Nephron (organoid): ENCODE results near the gene HOMEZ.

Experiments used
- H3K27ac Mint-ChIP-seq, 3 experiments: 2 replicates each; pipeline ENCODE4 v1.8.0; 2020; ENCODE audit warnings: mixed read lengths in 3 of 3, mild to moderate bottlenecking in 2 of 3, moderate library complexity in 1 of 3
- H3K27me3 Mint-ChIP-seq: 2 replicates; pipeline ENCODE4 v1.8.0; 2021; ENCODE audit warnings: low read depth, mild to moderate bottlenecking, moderate library complexity, mixed read lengths
- H3K36me3 Mint-ChIP-seq: 2 replicates; pipeline ENCODE4 v1.8.0; 2020; ENCODE audit warnings: low read depth, mixed read lengths
- H3K4me1 Mint-ChIP-seq: 2 replicates; pipeline ENCODE4 v1.8.0; 2020; ENCODE audit warnings: mixed read lengths
- H3K4me3 Mint-ChIP-seq, 3 experiments: 2 replicates each; pipeline ENCODE4 v1.8.0; 2020; ENCODE audit warnings: mild to moderate bottlenecking in 3 of 3, mixed read lengths in 3 of 3, moderate library complexity in 2 of 3
- H3K9me3 Mint-ChIP-seq: 2 replicates; pipeline ENCODE4 v1.8.0; 2020; ENCODE audit warnings: mixed read lengths
- CTCF ChIP-seq, 3 experiments: fragments of 200-600 bp; sonication (generic); IDR thresholded peaks; one replicate each; pipeline ENCODE4 v1.5.0; 2021; ENCODE audit warnings: antibody characterized with exemption in 3 of 3; ENCODE audit not compliant: unreplicated experiment in 3 of 3

The HOMEZ gene

GRCh38 chr14:23320584-23321571 is 34.9 kb upstream of the HOMEZ start, which contains the start of gene PABPN1:
Gene PABPN1, plus strand, starts transcription at chr14:23321457. Its CDS starts 13 bp downstream, at chr14:23321470.
- peak within 1 kb of the TSS; percentile 96 to 99 (median 96) for H3K4me3 Mint-ChIP-seq
- TF ChIP-seq CTCF (IDR thresholded peaks at IDR 0.05; ENCODE audit: unreplicated experiment in 3 of 3), result no peak
- H3K36me3 Mint-ChIP-seq, result peaks cover 48% of the 10 kb centered on the region
- H3K4me1 Mint-ChIP-seq, result peaks cover 32% of the 10 kb centered on the region
- peak within 1 kb of the TSS; percentile 97 to 100 (median 97) for H3K27ac Mint-ChIP-seq
- no peaks in the 10 kb centered on the region for H3K27me3 Mint-ChIP-seq
- no peaks in the 10 kb centered on the region for H3K9me3 Mint-ChIP-seq

- Mint-ChIP-seq H3K36me3 (peaks cover 42% of the 10 kb centered on the region), H3K27ac (peak overlapping the region; percentile 97 to 100 (median 97)), H3K9me3 (no peaks in the 10 kb centered on the region), H3K4me1 (peaks cover 30% of the 10 kb centered on the region), H3K4me3 (peak overlapping the region; percentile 89 to 99 (median 96)), H3K27me3 (no peaks in the 10 kb centered on the region)
- TF ChIP-seq CTCF (IDR thresholded peaks at IDR 0.05; ENCODE audit: unreplicated experiment in 3 of 3), result no peak
These were observed 34.0 kb upstream of the HOMEZ start for GRCh38 chr14:23319746-23320583.

- Mint-ChIP-seq H3K27ac (no peak overlapping the region), H3K9me3 (no peaks in the 10 kb centered on the region), H3K4me3 (no peak overlapping the region), H3K4me1 (peaks cover 10% of the 10 kb centered on the region), H3K36me3 (peaks cover 26% of the 10 kb centered on the region), H3K27me3 (no peaks in the 10 kb centered on the region)
- TF ChIP-seq CTCF (IDR thresholded peaks at IDR 0.05; ENCODE audit: unreplicated experiment in 3 of 3), result no peak
These were observed 30.4 kb upstream of the HOMEZ start for GRCh38 chr14:23316300-23316699.

GRCh38 chr14:23310546-23310945 is 24.6 kb upstream of the HOMEZ start:
- no peaks in the 10 kb centered on the region for H3K9me3 Mint-ChIP-seq
- H3K36me3 Mint-ChIP-seq, result peaks cover 35% of the 10 kb centered on the region

More at GRCh38 chr14:23310546-23310945, 24.6 kb upstream of the HOMEZ start:
- no peak for TF ChIP-seq CTCF (IDR thresholded peaks at IDR 0.05; ENCODE audit: unreplicated experiment in 3 of 3)
- Mint-ChIP-seq H3K4me1 (peaks cover 37% of the 10 kb centered on the region), H3K4me3 (peak overlapping the region in 2 of 3 experiments; percentile 3 to 34), H3K27me3 (peaks cover 5% of the 10 kb centered on the region), H3K27ac (no peak overlapping the region)
